Measurements from ENCODE around the gene SOX2. TPM values are rescaled to one million over a fixed set of nuclear protein-coding genes. Genes with fewer than 3 reads are reported as not detected.

SOX2 gene
- total RNA-seq, 1 donor from 2014 or later = 70.4 TPM

GRCh38 chr3:181717549-181718171 is 5.9 kb downstream of the SOX2 start:
- H3K4me1 Mint-ChIP-seq (ENCODE audit: unreplicated experiment) = peaks cover 19% of the 10 kb centered on the region
- no peak overlapping the region for H3K27ac Mint-ChIP-seq

DNA sequence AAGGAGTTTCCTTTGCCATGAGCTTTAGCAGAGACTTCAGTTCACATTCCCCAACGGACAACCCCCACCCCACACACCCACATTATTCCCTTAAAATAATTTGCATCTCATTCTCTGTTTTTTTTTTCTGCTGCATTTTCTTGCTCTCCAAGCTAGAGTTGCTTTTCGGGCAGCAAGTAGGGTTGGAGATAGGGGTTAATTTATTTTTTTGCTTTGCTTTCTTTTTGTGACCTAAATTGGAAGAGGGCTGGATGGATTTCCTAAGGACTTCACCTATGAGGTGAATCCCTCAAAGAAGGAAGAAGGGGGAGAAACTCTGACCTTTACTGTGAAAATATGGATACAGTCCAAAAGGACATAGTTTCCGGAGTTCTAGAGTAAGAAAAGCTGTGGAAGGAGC is 6.6 kb downstream of the SOX2 start:
- H3K9me3 Mint-ChIP-seq = no peaks in the 10 kb centered on the region
- DNase-seq (ENCODE audit: extremely low spot score, unreplicated experiment) = no peak
- H3K27me3 Mint-ChIP-seq = peaks cover 96% of the 10 kb centered on the region
- H3K27ac Mint-ChIP-seq = no peak overlapping the region
- TF ChIP-seq CTCF (conservative IDR thresholded peaks at IDR 0.05) = no peak
- H3K4me3 Mint-ChIP-seq = no peak overlapping the region
- peaks cover 19% of the 10 kb centered on the region for H3K4me1 Mint-ChIP-seq (ENCODE audit: unreplicated experiment)
- H3K36me3 Mint-ChIP-seq = peaks cover 2% of the 10 kb centered on the region

More at GRCh38 chr3:181717549-181718171, 5.9 kb downstream of the SOX2 start:
- Mint-ChIP-seq H3K4me3 (peak overlapping the region; percentile 62), H3K36me3 (peaks cover 3% of the 10 kb centered on the region), H3K27me3 (peaks cover 96% of the 10 kb centered on the region), H3K9me3 (no peaks in the 10 kb centered on the region)
- no peak for TF ChIP-seq CTCF (conservative IDR thresholded peaks at IDR 0.05)
- no peak for DNase-seq (ENCODE audit: extremely low spot score, unreplicated experiment)

GRCh38 chr3:181718987-181719911 is 7.5 kb downstream of the SOX2 start:
- Mint-ChIP-seq H3K9me3 (no peaks in the 10 kb centered on the region), H3K4me1 (ENCODE audit: unreplicated experiment) (peaks cover 19% of the 10 kb centered on the region), H3K4me3 (peak overlapping the region; percentile 4), H3K27ac (no peak overlapping the region), H3K27me3 (peaks cover 96% of the 10 kb centered on the region), H3K36me3 (peaks cover 9% of the 10 kb centered on the region)
- no peak for DNase-seq (ENCODE audit: extremely low spot score, unreplicated experiment)
- TF ChIP-seq CTCF (conservative IDR thresholded peaks at IDR 0.05) = no peak

- TF ChIP-seq CTCF (conservative IDR thresholded peaks at IDR 0.05) = no peak
- no peak for DNase-seq (ENCODE audit: extremely low spot score, unreplicated experiment)
- Mint-ChIP-seq H3K4me1 (ENCODE audit: unreplicated experiment) (peaks cover 18% of the 10 kb centered on the region), H3K36me3 (peaks cover 12% of the 10 kb centered on the region), H3K4me3 (no peak overlapping the region), H3K27ac (no peak overlapping the region), H3K27me3 (peaks cover 96% of the 10 kb centered on the region), H3K9me3 (no peaks in the 10 kb centered on the region)
These were observed 8.4 kb downstream of the SOX2 start for GRCh38 chr3:181719991-181720680.

DNA sequence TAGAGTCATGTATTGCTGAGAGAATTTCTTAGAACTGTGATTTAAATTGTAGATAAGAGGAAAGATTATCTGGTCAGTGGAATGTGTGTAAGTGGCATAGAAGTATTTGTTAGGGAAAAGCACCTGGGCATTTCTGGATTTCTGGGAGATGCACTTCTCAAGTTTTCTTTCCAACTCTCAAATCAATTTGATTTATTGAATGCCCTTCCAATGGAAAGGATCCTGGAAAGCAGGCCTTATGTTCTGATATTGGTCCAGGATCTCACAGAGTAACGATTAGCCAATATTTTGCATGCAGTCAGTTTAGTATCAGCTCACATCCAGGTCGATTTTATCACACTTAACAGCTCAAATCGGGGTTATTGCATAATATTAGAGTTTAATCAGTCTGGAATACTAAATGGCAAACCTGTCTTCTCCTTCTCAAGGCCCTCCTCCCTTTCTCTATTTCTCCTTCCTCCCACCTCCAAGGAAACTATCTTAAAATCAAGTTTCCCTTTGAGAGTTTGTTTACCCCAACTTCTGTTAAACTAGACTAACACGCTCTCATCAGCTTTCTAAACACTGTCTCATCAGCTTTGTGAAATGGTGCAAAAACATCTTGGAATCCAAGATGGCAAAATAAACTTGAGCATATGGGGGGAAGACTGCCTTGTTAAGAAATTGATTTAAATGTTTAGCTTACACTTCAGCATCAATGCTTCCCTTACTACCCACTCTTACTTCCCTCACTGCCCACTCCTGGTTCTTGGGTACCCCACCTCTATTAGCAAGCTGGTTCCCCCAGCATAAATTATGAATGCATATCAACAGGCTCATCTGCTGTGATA is 9.5 kb downstream of the SOX2 start:
- Mint-ChIP-seq H3K4me1 (ENCODE audit: unreplicated experiment) (peaks cover 23% of the 10 kb centered on the region), H3K27me3 (peaks cover 96% of the 10 kb centered on the region), H3K27ac (no peak overlapping the region), H3K9me3 (no peaks in the 10 kb centered on the region), H3K4me3 (no peak overlapping the region), H3K36me3 (peaks cover 12% of the 10 kb centered on the region)
- DNase-seq (ENCODE audit: extremely low spot score, unreplicated experiment) = no peak
- TF ChIP-seq CTCF (conservative IDR thresholded peaks at IDR 0.05) = no peak
